ENCODE measurements around the gene TRAF3IP1. TPM values are rescaled to one million over a fixed set of nuclear protein-coding genes. Genes with fewer than 3 reads are reported as not detected.

TRAF3IP1 gene
- total RNA-seq, 1 donor from 2014 or later: 11.2 TPM

DNA sequence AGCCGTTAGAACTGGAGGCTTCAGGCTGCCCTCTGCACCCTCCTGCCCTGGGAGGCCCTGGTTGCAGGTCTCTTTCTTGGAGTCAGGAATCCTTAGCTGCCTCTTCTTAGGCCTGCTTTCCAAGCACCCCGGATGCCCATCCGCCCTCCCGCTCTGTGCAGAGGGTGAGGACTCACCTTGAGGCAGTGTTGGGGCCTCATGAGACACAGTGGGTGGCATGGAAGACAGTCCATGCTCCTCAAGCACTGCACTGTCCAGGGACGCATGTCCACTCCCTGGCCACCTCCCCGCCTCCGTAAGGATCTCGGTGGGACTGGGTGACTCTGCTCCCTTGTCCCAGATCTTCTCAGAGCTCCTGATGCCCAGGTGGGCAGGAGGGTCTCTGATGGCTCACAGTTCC lies 5.7 kb upstream of the TRAF3IP1 start:
- Mint-ChIP-seq H3K27me3 (ENCODE audit: insufficient read depth, low read depth) (peaks cover 9% of the 10 kb centered on the region), H3K4me1 (peaks cover 1% of the 10 kb centered on the region), H3K36me3 (no peaks in the 10 kb centered on the region), H3K4me3 (no peak overlapping the region), H3K27ac (no peak overlapping the region), H3K9me3 (peaks cover 3% of the 10 kb centered on the region)
- TF ChIP-seq EZH2 (IDR thresholded peaks at IDR 0.05) (no peak), EZH2phosphoT487 (IDR thresholded peaks at IDR 0.05) (no peak)
- TF ChIP-seq, protein P1, sequence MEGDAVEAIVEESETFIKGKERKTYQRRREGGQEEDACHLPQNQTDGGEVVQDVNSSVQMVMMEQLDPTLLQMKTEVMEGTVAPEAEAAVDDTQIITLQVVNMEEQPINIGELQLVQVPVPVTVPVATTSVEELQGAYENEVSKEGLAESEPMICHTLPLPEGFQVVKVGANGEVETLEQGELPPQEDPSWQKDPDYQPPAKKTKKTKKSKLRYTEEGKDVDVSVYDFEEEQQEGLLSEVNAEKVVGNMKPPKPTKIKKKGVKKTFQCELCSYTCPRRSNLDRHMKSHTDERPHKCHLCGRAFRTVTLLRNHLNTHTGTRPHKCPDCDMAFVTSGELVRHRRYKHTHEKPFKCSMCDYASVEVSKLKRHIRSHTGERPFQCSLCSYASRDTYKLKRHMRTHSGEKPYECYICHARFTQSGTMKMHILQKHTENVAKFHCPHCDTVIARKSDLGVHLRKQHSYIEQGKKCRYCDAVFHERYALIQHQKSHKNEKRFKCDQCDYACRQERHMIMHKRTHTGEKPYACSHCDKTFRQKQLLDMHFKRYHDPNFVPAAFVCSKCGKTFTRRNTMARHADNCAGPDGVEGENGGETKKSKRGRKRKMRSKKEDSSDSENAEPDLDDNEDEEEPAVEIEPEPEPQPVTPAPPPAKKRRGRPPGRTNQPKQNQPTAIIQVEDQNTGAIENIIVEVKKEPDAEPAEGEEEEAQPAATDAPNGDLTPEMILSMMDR (IDR thresholded peaks at IDR 0.05): no peak
- Histone ChIP-seq H3F3A (ENCODE audit: low read depth) (peaks cover 3% of the 10 kb centered on the region), H3K36me3 (no peaks in the 10 kb centered on the region), H3K4me1 (no peaks in the 10 kb centered on the region), H3K9ac (no peak overlapping the region), H3K4me3 (no peak overlapping the region), H4K20me1 (ENCODE audit: low read depth) (no peaks in the 10 kb centered on the region), H2AFZ (replicated peaks) (no peak overlapping the region), H3K27me3 (peaks cover 15% of the 10 kb centered on the region), H3K27ac (no peak overlapping the region), H3K9me3 (ENCODE audit: low read depth) (no peaks in the 10 kb centered on the region), H3K79me2 (ENCODE audit: low read depth) (no peaks in the 10 kb centered on the region), H3K4me2 (no peak overlapping the region)
- no peak for DNase-seq (ENCODE audit: low spot score)

DNA sequence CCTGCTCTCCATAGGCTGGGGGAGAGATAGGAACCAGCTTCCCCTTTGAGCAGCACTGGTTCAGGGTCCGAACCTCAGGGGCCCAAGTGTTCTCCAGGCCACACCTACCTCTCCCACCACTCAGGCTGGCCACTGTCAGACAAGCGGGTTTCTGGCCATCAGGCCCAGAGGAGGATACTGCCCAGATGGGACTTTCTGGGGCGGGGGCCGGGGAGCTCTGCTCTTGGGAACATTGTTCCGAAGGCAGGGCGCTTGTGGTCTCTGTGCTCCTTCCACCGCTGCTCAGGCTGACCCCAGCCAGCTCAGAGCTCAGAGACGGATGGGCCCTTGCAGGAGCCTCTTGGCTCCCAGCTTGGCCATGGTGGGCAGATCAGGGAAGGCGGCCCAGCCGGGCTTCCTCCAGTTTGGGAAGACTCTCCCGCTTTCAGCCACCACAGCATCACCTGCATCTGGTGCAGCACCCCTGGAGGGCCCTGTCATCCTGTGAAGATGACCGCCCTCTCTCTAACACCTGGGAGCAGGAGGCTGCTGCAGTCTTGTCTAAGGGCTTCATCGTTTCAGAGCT lies 5.2 kb upstream of the TRAF3IP1 start:
- H2AFZ ChIP-seq (replicated peaks): no peak overlapping the region
- no peak overlapping the region for H3K4me3 ChIP-seq
- H3K27ac Mint-ChIP-seq: no peak overlapping the region

DNA sequence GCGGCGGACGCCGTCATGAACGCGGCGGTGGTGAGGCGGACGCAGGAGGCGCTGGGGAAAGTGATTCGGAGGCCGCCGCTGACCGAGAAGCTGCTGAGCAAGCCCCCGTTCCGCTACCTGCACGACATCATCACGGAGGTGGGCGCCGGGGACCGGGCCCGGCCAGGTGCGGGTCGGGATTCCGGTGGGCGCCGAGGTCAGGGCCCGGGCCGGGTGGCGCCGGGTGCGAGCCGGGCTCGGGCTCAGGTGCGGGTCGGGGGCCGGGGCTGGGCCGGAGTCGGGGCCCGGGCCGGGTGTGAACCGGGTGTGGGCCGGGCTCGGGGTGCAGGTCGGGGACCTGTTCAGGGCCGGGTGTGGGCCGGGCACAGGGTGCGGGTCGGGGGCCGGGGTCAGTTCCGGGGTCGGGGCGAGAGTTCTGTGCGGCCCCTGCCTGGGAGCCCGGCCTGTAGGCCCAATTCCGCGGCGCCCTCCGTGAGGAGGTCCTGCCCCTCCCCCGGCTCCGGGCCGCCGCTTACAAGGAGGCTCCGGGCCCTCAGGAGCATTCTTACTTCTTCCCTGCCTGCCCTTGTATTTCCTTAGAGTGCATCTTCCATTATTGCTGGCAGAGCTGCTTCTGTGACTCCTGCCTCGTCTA lies 447 bp downstream of the TRAF3IP1 start:
- H3K27ac Mint-ChIP-seq: no peak overlapping the region
- H3K27ac ChIP-seq: no peak overlapping the region

More for the DNA sequence above, 5.2 kb upstream of the TRAF3IP1 start:
- Mint-ChIP-seq H3K36me3 (no peaks in the 10 kb centered on the region), H3K4me3 (no peak overlapping the region), H3K27me3 (ENCODE audit: insufficient read depth, low read depth) (peaks cover 9% of the 10 kb centered on the region), H3K4me1 (peaks cover 5% of the 10 kb centered on the region), H3K9me3 (peaks cover 3% of the 10 kb centered on the region)
- no peak for DNase-seq (ENCODE audit: low spot score)
- H3K4me2 ChIP-seq: no peak overlapping the region
- no peak overlapping the region for H3K9ac ChIP-seq
- H3K36me3 ChIP-seq: no peaks in the 10 kb centered on the region
- H3K79me2 ChIP-seq (ENCODE audit: low read depth): no peaks in the 10 kb centered on the region
- no peaks in the 10 kb centered on the region for H3K4me1 ChIP-seq
- H3K27me3 ChIP-seq: peaks cover 18% of the 10 kb centered on the region
- H4K20me1 ChIP-seq (ENCODE audit: low read depth): no peaks in the 10 kb centered on the region
- H3F3A ChIP-seq (ENCODE audit: low read depth): peaks cover 7% of the 10 kb centered on the region
- no peaks in the 10 kb centered on the region for H3K9me3 ChIP-seq (ENCODE audit: low read depth)
- no peak overlapping the region for H3K27ac ChIP-seq
- TF ChIP-seq, protein P1 (IDR thresholded peaks at IDR 0.05): no peak
- TF ChIP-seq EZH2 (IDR thresholded peaks at IDR 0.05) (no peak), EZH2phosphoT487 (IDR thresholded peaks at IDR 0.05) (no peak)

More for the DNA sequence above, 447 bp downstream of the TRAF3IP1 start:
- H3K9me3 ChIP-seq (ENCODE audit: low read depth): no peaks in the 10 kb centered on the region
- no peaks in the 10 kb centered on the region for H3K36me3 ChIP-seq
- Mint-ChIP-seq H3K36me3 (peaks cover 9% of the 10 kb centered on the region), H3K4me1 (peaks cover 14% of the 10 kb centered on the region), H3K4me3 (peak overlapping the region; percentile 93), H3K9me3 (peaks cover 3% of the 10 kb centered on the region), H3K27me3 (ENCODE audit: insufficient read depth, low read depth) (peaks cover 9% of the 10 kb centered on the region)
- peaks cover 12% of the 10 kb centered on the region for H4K20me1 ChIP-seq (ENCODE audit: low read depth)
- TF ChIP-seq EZH2 (IDR thresholded peaks at IDR 0.05): peak; percentile 4
- TF ChIP-seq EZH2phosphoT487 (IDR thresholded peaks at IDR 0.05): no peak
- TF ChIP-seq, protein P1 (IDR thresholded peaks at IDR 0.05): no peak
- H3K4me2 ChIP-seq: peak overlapping the region; percentile 83
- peak; percentile 63 for DNase-seq (ENCODE audit: low spot score)
- peaks cover 6% of the 10 kb centered on the region for H3K4me1 ChIP-seq
- H3F3A ChIP-seq (ENCODE audit: low read depth): peaks cover 13% of the 10 kb centered on the region
- peak overlapping the region; percentile 65 for H3K9ac ChIP-seq
- peak overlapping the region; percentile 93 for H3K4me3 ChIP-seq
- no peak overlapping the region for H2AFZ ChIP-seq (replicated peaks)
- H3K79me2 ChIP-seq (ENCODE audit: low read depth): peaks cover 17% of the 10 kb centered on the region
- peaks cover 18% of the 10 kb centered on the region for H3K27me3 ChIP-seq
